ENCODE measurements around the gene MGARP.
A peak's percentile ranks its signal among the peaks of the same experiment; 100 is the strongest.

Gene MGARP

DNA sequence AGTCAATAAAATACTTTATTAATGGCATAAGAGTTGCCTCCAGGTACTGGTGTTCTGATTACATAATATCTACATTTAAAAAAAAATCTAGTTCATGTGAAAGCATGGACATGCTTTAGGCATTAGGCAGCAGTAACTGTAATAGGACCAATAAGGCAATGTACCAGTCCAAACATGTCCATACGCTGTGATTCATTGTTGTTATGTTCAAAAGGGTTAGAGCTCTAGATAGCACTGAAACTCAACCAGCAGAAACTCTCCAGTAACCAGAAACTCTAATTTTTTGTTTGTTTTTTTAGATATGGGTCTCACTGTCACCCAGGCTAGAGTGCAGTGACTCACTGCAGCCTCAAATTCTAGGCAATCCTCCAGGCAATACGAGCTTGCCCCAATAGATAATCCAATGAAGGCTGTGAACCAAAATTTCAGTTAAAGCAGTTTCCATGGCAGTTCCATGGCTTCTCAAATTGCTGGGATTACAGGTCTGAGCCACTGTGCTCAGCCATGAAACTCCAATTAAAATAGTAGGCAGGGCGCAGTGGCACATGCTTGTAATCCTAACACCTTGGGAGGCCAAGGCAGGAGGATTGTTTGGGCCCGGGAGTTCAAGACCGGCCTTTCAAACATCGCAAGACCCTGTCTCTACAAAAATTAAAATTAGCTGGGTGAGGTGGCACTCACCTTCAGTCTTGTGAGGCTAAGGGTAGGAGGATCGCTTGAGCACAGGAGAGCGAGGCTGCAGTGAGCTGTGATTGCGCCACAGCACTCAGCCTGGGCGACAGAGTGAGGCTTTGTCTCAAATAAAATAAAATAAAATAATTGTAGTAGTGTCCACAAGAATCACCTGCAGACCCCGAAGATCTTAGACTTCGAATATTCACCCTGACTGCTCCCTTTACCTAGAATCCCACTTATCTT is 36.3 kb downstream of the MGARP start:
- DNase-seq (ENCODE audit: low read depth in 2 of 2) = peak; percentile 92

DNA sequence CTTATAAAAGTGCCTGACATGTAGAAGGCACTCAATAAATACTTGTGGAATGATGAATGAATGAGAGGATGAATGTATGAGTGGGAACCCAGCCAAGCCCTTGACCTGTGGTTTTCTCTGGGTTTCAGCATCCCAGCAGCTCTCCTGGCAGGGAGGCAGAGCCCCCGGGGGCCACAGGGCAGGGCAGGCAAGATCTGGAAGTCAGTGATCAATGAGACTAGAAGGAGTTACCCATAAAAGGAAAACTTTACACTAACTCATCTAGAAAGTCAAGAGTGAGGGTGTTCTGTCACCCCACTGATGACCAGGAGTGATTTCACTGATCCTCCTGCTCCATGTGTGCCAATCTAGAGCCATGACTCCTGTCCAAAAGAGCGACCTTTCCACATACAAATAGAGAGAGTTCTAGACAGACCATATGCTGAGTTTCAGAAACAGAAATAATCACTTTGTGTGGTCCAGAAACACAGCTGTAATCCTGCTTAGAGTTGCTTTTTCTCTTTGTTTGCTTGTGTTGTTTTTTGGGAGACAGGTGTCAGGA is 37.4 kb downstream of the MGARP start:
- DNase-seq (ENCODE audit: low read depth in 2 of 2) = peak; percentile 37 to 49

GRCh38 chr4:139241784-139242151 is 38.3 kb downstream of the MGARP start:
- DNase-seq (ENCODE audit: low read depth in 2 of 2) = no peak

DNA sequence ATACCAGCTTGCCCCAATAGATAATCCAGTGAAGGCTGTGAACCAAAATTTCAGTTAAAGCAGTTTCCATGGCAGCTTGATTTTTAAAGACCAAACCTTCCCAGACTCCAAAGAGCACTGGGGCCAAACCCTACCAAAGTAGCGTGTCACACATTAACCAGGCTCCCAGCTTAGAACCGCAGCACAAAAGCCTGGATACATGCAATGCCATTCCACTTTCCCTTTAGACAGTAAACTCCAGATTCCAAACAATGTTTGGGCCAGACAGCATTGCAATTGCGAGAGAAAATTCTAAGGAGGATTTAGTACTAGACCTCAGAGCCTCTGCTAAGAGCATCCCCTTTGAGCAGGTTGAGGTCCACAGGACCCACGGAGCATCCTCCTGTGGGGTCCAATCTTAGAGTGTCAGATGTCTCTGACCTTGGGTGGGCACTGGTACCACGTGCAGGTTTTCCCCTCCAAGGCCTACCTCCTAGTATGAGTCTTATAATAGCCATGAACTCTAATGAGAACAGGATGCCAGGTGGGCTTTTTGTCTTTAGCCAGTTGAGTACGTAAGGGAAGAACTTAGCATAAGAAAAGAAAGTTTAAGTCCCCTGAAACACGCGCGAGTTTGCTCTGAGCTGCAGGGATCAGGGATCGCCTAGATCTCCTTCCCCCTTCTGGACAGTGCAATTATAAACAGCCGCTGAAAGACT is 38.8 kb downstream of the MGARP start:
- DNase-seq (ENCODE audit: low read depth in 2 of 2) = no peak

GRCh38 chr4:139239127-139239772 is 40.8 kb downstream of the MGARP start:
- DNase-seq (ENCODE audit: low read depth in 2 of 2) = no peak

- no peak for DNase-seq (ENCODE audit: low read depth in 2 of 2)
Observed at GRCh38 chr4:139234253-139234652, 45.8 kb downstream of the MGARP start.

DNA sequence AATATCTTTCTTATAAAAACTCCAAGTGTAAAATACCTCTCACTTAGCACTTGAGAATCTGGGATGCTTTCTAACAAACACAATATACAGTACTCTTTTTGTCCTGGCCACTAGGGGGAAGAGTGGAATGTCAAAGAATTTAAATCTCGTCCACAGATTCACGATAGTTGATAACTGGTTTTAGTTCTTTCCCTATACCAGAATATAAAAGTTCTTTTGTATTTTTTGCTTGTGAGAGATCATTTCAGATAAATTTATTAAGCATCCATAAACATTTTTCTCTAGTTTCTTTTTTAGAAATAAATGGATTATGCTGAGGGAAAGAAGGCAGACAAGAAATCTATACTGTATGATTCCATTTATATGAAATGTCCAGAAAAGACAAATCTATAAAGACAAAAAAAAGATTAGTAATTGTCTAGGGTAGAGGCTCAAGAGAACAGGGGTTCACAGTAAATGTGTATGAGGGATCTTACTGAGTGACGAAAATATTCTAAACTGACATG is 50.4 kb downstream of the MGARP start:
- DNase-seq (ENCODE audit: low read depth in 2 of 2) = no peak

DNA sequence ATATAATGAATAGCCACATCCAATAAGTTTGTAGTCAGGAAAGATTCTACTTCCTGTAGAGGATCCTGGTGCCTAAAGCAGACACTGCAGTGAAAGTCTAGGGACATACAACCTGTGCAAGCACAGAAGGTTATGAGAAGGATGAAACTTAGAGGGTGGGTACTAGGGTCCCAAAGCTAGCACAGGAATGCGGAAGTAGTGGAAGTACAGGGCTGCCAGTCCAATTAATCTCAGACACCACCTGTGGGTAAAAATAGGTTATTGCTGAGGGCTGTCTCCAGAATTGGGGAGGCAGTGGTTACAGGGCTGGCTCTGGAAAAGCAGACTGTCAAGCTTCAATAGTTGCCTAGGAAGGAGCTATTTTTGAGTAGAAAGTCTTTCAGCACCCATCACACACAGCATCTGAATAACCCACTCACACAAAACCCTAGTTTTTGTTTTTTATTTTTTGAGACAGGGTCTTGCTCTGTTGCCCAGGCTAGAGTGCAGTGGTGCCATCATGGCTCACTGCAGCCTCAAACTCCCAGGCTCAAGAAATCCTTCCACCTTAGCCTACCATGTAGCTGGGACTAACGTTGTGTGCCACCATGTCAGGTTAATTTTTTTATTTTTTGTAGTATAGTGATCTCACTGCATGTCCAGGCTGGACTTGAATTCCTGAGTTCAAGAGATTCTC is 52.2 kb downstream of the MGARP start:
- no peak for DNase-seq (ENCODE audit: low read depth in 2 of 2)

DNA sequence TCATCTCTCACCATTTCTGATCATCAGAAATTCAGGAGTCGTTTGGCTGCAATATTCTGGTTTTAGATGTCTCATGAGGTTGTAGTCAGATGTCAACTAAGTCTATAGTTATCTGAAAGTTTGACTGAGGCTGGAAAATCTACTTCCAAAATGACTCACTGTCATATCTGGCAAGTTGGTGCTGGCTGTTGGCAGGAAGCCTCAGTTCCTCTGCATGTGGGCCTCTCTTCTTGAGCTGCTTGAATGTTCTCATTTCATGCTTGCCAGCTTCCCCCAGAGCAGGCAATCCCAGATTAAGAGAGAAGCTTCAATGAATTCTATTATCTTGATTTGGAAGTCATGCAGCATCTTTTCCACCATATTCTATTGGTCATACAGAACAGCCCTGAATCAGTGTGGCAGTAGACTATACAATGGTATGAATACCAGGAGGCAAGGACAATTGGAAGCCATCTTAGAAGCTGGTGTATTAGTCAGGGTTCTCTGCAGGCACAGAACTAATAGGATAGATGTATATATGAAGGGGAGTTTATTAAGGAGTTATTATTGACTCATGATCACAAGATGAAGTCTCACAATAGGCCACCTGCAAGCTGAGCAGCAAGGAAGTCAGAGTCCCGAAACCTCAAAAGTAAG is 56.2 kb downstream of the MGARP start:
- no peak for DNase-seq (ENCODE audit: low read depth in 2 of 2)

- no peak for DNase-seq (ENCODE audit: low read depth in 2 of 2)
Observed at GRCh38 chr4:139222215-139222614, 57.8 kb downstream of the MGARP start.

DNA sequence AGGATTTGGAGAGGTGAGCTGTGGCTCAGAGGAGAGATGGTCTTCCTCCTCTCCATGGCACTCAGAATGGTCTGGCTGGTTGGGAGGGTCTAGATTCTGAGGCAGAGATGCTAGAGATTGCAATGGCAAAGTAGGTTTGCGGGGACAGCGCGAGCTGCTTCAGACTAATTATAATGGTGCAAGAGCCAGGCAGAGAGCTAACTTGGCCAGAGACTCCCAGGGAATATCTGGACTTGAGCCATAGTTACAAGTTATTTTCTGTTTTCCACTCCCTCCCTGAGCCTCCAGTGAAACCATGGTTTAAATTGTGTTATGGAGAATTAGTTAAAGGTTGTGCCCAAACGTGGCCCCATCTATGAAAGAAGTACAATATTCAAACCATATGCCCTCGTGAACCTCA is 58.3 kb downstream of the MGARP start:
- DNase-seq (ENCODE audit: low read depth in 2 of 2) = no peak

- DNase-seq (ENCODE audit: low read depth in 2 of 2) = no peak
Observed at GRCh38 chr4:139219450-139220055, 60.5 kb downstream of the MGARP start.

Measured in fibroblast of skin of left quadriceps (primary cell).